ENCODE measurements around the gene FOXA1.

FOXA1 gene

GRCh38 chr14:37594971-37595808, at the start of gene FOXA1, which contains the start of gene TTC6:
Gene FOXA1, minus strand, starts transcription at chr14:37595249. Its CDS starts 277 bp downstream, at chr14:37594972.
Gene TTC6, plus strand, starts transcription at chr14:37595629. Its CDS starts 26,436 bp downstream, at chr14:37622065.
- DNase-seq = peak; percentile 81

GRCh38 chr14:37643701-37644100, 48.7 kb upstream of the FOXA1 start:
- no peak for DNase-seq

GRCh38 chr14:37642125-37642524, 47.1 kb upstream of the FOXA1 start:
- no peak for DNase-seq

- DNase-seq = no peak
These were observed 46.1 kb upstream of the FOXA1 start for GRCh38 chr14:37641117-37641516.

- no peak for DNase-seq
These were observed 43.5 kb upstream of the FOXA1 start for GRCh38 chr14:37638599-37638998.

GRCh38 chr14:37637341-37637740, 42.3 kb upstream of the FOXA1 start:
- no peak for DNase-seq

- DNase-seq = no peak
These were observed 30.8 kb upstream of the FOXA1 start for GRCh38 chr14:37625597-37626595.

- DNase-seq = no peak
These were observed 28.9 kb upstream of the FOXA1 start for GRCh38 chr14:37623971-37624370.

GRCh38 chr14:37623426-37623951, 28.4 kb upstream of the FOXA1 start:
- no peak for DNase-seq

- no peak for DNase-seq
These were observed 27.3 kb upstream of the FOXA1 start for GRCh38 chr14:37622231-37622923.

GRCh38 chr14:37620856-37621255, 25.8 kb upstream of the FOXA1 start:
- DNase-seq = no peak

GRCh38 chr14:37618498-37619028, 23.5 kb upstream of the FOXA1 start:
- DNase-seq = no peak

- DNase-seq = no peak
These were observed 22.9 kb upstream of the FOXA1 start for GRCh38 chr14:37617864-37618365.

- no peak for DNase-seq
These were observed 21.8 kb upstream of the FOXA1 start for GRCh38 chr14:37616853-37617252.

GRCh38 chr14:37615582-37616289, 20.7 kb upstream of the FOXA1 start:
- no peak for DNase-seq

GRCh38 chr14:37610945-37611523, 16.0 kb upstream of the FOXA1 start:
- DNase-seq = no peak

GRCh38 chr14:37608649-37609048, 13.6 kb upstream of the FOXA1 start:
- no peak for DNase-seq

GRCh38 chr14:37606678-37607077, 11.6 kb upstream of the FOXA1 start:
- DNase-seq = no peak

GRCh38 chr14:37603688-37604251, 8.7 kb upstream of the FOXA1 start:
- no peak for DNase-seq

- no peak for DNase-seq
These were observed 7.8 kb upstream of the FOXA1 start for GRCh38 chr14:37602605-37603453.

Data from NCI-H2107 (cell line).